Large intestine (tissue), 3 donors: ENCODE data around the gene HOXA9. TPM values are rescaled to one million over a fixed set of nuclear protein-coding genes. Genes with fewer than 3 reads are reported as not detected.

Experiments used
- DNase-seq, 2 donors: peaks; one replicate each; pipeline versions ENCODE4 v3.0.0 to v3.0.0-alpha.2; 2013
- H3K27ac ChIP-seq: one replicate; pipeline ENCODE4 v1.5.1; 2013; ENCODE audit warnings: low read length
- H3K27me3 ChIP-seq: 2 replicates; pipeline ENCODE4 v1.6.1; 2013; ENCODE audit warnings: low read length; ENCODE audit not compliant: control insufficient read depth, insufficient read depth
- H3K36me3 ChIP-seq: 2 replicates; pipeline ENCODE4 v1.6.1; 2013; ENCODE audit warnings: low read length; ENCODE audit not compliant: control insufficient read depth, insufficient read depth
- H3K4me1 ChIP-seq: one replicate; pipeline ENCODE4 v1.6.1; 2013; ENCODE audit warnings: low read length; ENCODE audit not compliant: control insufficient read depth, insufficient read depth
- H3K4me3 ChIP-seq: one replicate; pipeline ENCODE4 v1.5.1; 2013; ENCODE audit warnings: low read length
- H3K9me3 ChIP-seq: one replicate; pipeline ENCODE4 v1.6.1; 2013; ENCODE audit warnings: mild to moderate bottlenecking, low read depth, low read length, moderate library complexity; ENCODE audit not compliant: control insufficient read depth
- WGBS: methylation state at CpG from one replicate; pipeline ENCODE4 v1.1.5; 2013; ENCODE audit warnings: low lambda C conversion rate; ENCODE audit not compliant: insufficient coverage; 5-methylcytosine and 5-hydroxymethylcytosine counted together
- polyA plus RNA-seq: library from polyadenylated mRNA; unstranded; fragments of 120-200 nt; gene quantifications from one replicate; pipeline ENCODE4 v1.2.1, GENCODE V29; 2013

The HOXA9 gene
- polyA plus RNA-seq, 1 donor = 0.33 TPM

GRCh38 chr7:27143950-27144780, 21.2 kb downstream of the HOXA9 start:
- Histone ChIP-seq H3K4me3 (peak overlapping the region; percentile 38), H3K27me3 (peaks cover 53% of the 10 kb centered on the region), H3K4me1 (peaks cover 33% of the 10 kb centered on the region), H3K27ac (peak overlapping the region; percentile 59), H3K9me3 (peaks cover 17% of the 10 kb centered on the region), H3K36me3 (peaks cover 12% of the 10 kb centered on the region)
- DNase-seq = no peak
- 3% methylated on average over 7 of the region's 40 CpGs for WGBS

- H3K4me1 ChIP-seq = peaks cover 32% of the 10 kb centered on the region
- H3K9me3 ChIP-seq = peaks cover 17% of the 10 kb centered on the region
- H3K4me3 ChIP-seq = peak within 1 kb of the TSS; percentile 71
- peak within 1 kb of the TSS; percentile 72 for H3K27ac ChIP-seq
- no CpG with 5 or more reads among the region's 86 CpGs for WGBS
- peak; percentile 91 to 92 for DNase-seq
- H3K36me3 ChIP-seq = peaks cover 12% of the 10 kb centered on the region
- H3K27me3 ChIP-seq = peaks cover 44% of the 10 kb centered on the region
Measured at GRCh38 chr7:27143023-27143949, 22.1 kb downstream of the HOXA9 start, which contains the start of gene HOXA5. Gene HOXA5 (minus strand): TSS chr7:27143681. CDS start chr7:27143607, 74 bp downstream.

GRCh38 chr7:27142580-27143022, 22.7 kb downstream of the HOXA9 start:
- no peak for DNase-seq
- WGBS = no CpG with 5 or more reads among the region's 29 CpGs
- Histone ChIP-seq H3K27ac (peak overlapping the region; percentile 72), H3K27me3 (peaks cover 38% of the 10 kb centered on the region), H3K4me1 (peaks cover 28% of the 10 kb centered on the region), H3K4me3 (peak overlapping the region; percentile 71), H3K9me3 (peaks cover 17% of the 10 kb centered on the region), H3K36me3 (peaks cover 12% of the 10 kb centered on the region)

GRCh38 chr7:27141923-27142579, 23.3 kb downstream of the HOXA9 start:
- peaks cover 15% of the 10 kb centered on the region for H3K9me3 ChIP-seq
- WGBS = no CpG with 5 or more reads among the region's 30 CpGs
- peaks cover 12% of the 10 kb centered on the region for H3K36me3 ChIP-seq
- DNase-seq = no peak
- H3K27ac ChIP-seq = peak overlapping the region; percentile 72
- peaks cover 33% of the 10 kb centered on the region for H3K27me3 ChIP-seq
- H3K4me1 ChIP-seq = peaks cover 28% of the 10 kb centered on the region
- H3K4me3 ChIP-seq = peak overlapping the region; percentile 71

- no peak for DNase-seq
- H3K9me3 ChIP-seq = peaks cover 15% of the 10 kb centered on the region
- peak overlapping the region; percentile 72 for H3K27ac ChIP-seq
- peak overlapping the region; percentile 71 for H3K4me3 ChIP-seq
- H3K27me3 ChIP-seq = peaks cover 26% of the 10 kb centered on the region
- WGBS = 77% methylated on average over 7 of the region's 18 CpGs
- H3K36me3 ChIP-seq = peaks cover 9% of the 10 kb centered on the region
- peaks cover 32% of the 10 kb centered on the region for H3K4me1 ChIP-seq
Measured at GRCh38 chr7:27141137-27141922, 24.0 kb downstream of the HOXA9 start.

GRCh38 chr7:27140126-27140857, 25.0 kb downstream of the HOXA9 start:
- peak in 1 of 2 donors; percentile 90 for DNase-seq
- H3K27me3 ChIP-seq = peaks cover 15% of the 10 kb centered on the region

GRCh38 chr7:27139334-27140125, 25.8 kb downstream of the HOXA9 start:
- peak overlapping the region; percentile 79 for H3K27ac ChIP-seq
- H3K27me3 ChIP-seq = peaks cover 8% of the 10 kb centered on the region
- peaks cover 41% of the 10 kb centered on the region for H3K4me1 ChIP-seq
- peaks cover 2% of the 10 kb centered on the region for H3K9me3 ChIP-seq
- WGBS = 0% methylated on average over 2 of the region's 53 CpGs
- H3K36me3 ChIP-seq = peaks cover 4% of the 10 kb centered on the region
- peak overlapping the region; percentile 62 for H3K4me3 ChIP-seq
- peak in 1 of 2 donors; percentile 83 for DNase-seq

More at GRCh38 chr7:27140126-27140857, 25.0 kb downstream of the HOXA9 start:
- Histone ChIP-seq H3K27ac (peak overlapping the region; percentile 79), H3K4me3 (peak overlapping the region; percentile 62), H3K4me1 (peaks cover 38% of the 10 kb centered on the region), H3K9me3 (peaks cover 9% of the 10 kb centered on the region), H3K36me3 (peaks cover 7% of the 10 kb centered on the region)
- 27% methylated on average over 3 of the region's 15 CpGs for WGBS

GRCh38 chr7:27138985-27139333, 26.4 kb downstream of the HOXA9 start:
- 19% methylated on average over 4 of the region's 11 CpGs for WGBS
- H3K36me3 ChIP-seq = peaks cover 4% of the 10 kb centered on the region
- H3K9me3 ChIP-seq = no peaks in the 10 kb centered on the region
- peak overlapping the region; percentile 62 for H3K4me3 ChIP-seq
- peaks cover 39% of the 10 kb centered on the region for H3K4me1 ChIP-seq
- H3K27me3 ChIP-seq = peaks cover 2% of the 10 kb centered on the region
- H3K27ac ChIP-seq = peak overlapping the region; percentile 79
- no peak for DNase-seq
